SU-DHL-6 (cell line): Measurements from ENCODE around the gene IGF2R.

ENCODE experiments used
- CTCF ChIP-seq: fragments of 200-600 bp; sonication (generic); IDR thresholded peaks from one replicate; pipeline ENCODE4 v1.5.1; 2017; ENCODE audit warnings: antibody characterized with exemption, mild to moderate bottlenecking, low read length, moderate library complexity; ENCODE audit not compliant: insufficient read depth, poor library complexity, severe bottlenecking
- EZH2phosphoT487 ChIP-seq: fragments of 200-600 bp; sonication (generic), shearing (Covaris generic); conservative IDR thresholded peaks from 2 replicates; pipeline ENCODE4 v1.6.1; 2018; ENCODE audit warnings: mild to moderate bottlenecking, antibody characterized with exemption, low read length, moderate library complexity, mixed read lengths

- TF ChIP-seq EZH2phosphoT487 (no peak), CTCF (no peak)
These were observed 110.2 kb downstream of the IGF2R start for GRCh38 chr6:160078883-160079685.
